Breast epithelium (tissue), 4 donors: Measurements from ENCODE around the gene UBE3C. TPM values are rescaled to one million over a fixed set of nuclear protein-coding genes. Genes with fewer than 3 reads are reported as not detected.

Experiments
- DNase-seq, 2 donors: peaks; one replicate each; pipeline ENCODE4 v3.0.0-alpha.2; 2019; ENCODE audit warnings: low spot score in 2 of 2
- H3K27ac ChIP-seq, 2 donors: fragments of 200-600 bp; sonication (generic) in 1 of 2; one replicate each; pipeline ENCODE4 v1.5.1; 2016 to 2019; ENCODE audit warnings: mild to moderate bottlenecking in 1 of 2
- H3K27me3 ChIP-seq, 2 donors: fragments of 200-600 bp; sonication (generic) in 1 of 2; one replicate each; pipeline versions ENCODE4 v1.5.1 to v1.6.0; 2017 to 2019; ENCODE audit warnings: control low read depth in 1 of 2, mild to moderate bottlenecking in 1 of 2
- H3K36me3 ChIP-seq: fragments of 200-600 bp; one replicate; pipeline ENCODE4 v1.5.1; 2019
- H3K4me1 ChIP-seq, 2 donors: fragments of 200-600 bp; sonication (generic); one replicate each; pipeline ENCODE4 v1.5.1; 2016 to 2019; ENCODE audit warnings: control low read depth in 1 of 2
- H3K4me3 ChIP-seq, 3 donors: fragments of 200-600 bp; sonication (generic); 1 replicate in 2 of 3; 2 replicates in 1 of 3; pipeline ENCODE4 v1.5.1; 2016 to 2019; ENCODE audit warnings: mild to moderate bottlenecking in 3 of 3, moderate library complexity in 2 of 3
- H3K9me3 ChIP-seq, 2 donors: fragments of 200-600 bp; sonication (generic) in 1 of 2; one replicate each; pipeline ENCODE4 v1.5.1; 2016 to 2019; ENCODE audit warnings: control low read depth in 1 of 2
- POLR2A ChIP-seq: fragments of 450-650 bp; IDR thresholded peaks from one replicate; pipeline ENCODE4 v1.6.1; 2016; ENCODE audit warnings: antibody characterized with exemption, mild to moderate bottlenecking, moderate library complexity
- POLR2AphosphoS5 ChIP-seq, 3 donors: sonication (generic); formaldehyde crosslinking; IDR thresholded peaks; one replicate each; pipeline ENCODE4 v1.6.1; 2017; ENCODE audit warnings: antibody characterized with exemption in 3 of 3
- intact Hi-C: fragments of 100-400 bp; cut with DNase I; formaldehyde crosslinking; loops from one replicate; pipeline ENCODE4 v1.15.1; 2023; ENCODE audit warnings: low total_unique reads
- total RNA-seq, 3 donors: library from RNA; depleted of rRNA; stranded (reverse); fragments of >200 nt; gene quantifications; one replicate each; pipeline ENCODE4 v1.1.0, GENCODE V29; 2016
- TF ChIP-seq, protein P1 (sequence below), 3 donors: fragments of 450-650 bp; IDR thresholded peaks; one replicate each; pipeline ENCODE4 v1.5.1; 2016 to 2017; ENCODE audit warnings: antibody characterized with exemption in 3 of 3, mild to moderate bottlenecking in 3 of 3, moderate library complexity in 3 of 3

UBE3C gene
- total RNA-seq, 3 donors from 2014 or later: 63.0 to 96.4 (median 87.4) TPM

DNA sequence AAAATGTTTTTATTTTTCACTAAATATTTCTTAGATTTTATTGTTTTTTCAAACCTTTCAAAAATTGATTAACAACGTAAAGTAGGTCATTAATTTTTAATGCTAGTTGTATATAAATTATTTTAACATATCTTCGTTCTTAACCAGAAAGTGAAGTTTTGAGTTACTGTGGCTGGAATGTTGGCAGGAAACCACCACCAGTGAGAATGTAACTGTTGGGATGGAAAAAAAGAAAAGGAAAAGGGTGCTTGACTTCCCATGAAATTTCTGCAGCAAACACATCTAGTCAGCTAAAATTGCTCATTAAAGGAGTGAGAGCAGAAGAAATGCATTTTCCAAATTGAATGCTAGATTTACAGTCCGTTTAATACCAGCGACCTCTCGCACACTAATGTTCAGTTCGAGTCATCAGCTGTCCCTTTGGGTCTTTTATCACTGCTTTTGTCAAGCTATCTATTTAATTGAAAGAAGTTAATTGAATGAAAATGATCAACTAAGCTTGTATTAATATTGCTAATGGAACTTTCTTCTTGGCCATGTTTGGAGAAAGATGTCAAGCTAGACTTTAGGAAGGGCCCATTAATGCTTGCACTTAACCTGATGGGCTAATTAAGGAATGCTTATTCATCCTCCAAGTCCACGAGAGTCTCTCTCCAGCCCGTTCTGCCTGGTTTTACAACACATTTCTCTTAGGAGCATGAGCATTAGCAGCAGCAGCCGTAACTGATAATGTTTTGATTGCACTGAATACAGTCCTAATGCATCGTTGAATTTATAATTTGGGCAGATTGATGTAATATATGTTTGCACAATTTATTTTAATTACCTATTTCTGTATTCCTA is 70.1 kb downstream of the UBE3C start:
- intact Hi-C loops: no loop called here
- Histone ChIP-seq H3K4me1 (no peaks in the 10 kb centered on the region), H3K4me3 (no peak overlapping the region), H3K36me3 (no peaks in the 10 kb centered on the region), H3K27ac (no peak overlapping the region), H3K27me3 (no peaks in the 10 kb centered on the region), H3K9me3 (no peaks in the 10 kb centered on the region)
- no peak for DNase-seq
- no peak for TF ChIP-seq POLR2AphosphoS5 (IDR thresholded peaks at IDR 0.05)
- TF ChIP-seq, protein P1, sequence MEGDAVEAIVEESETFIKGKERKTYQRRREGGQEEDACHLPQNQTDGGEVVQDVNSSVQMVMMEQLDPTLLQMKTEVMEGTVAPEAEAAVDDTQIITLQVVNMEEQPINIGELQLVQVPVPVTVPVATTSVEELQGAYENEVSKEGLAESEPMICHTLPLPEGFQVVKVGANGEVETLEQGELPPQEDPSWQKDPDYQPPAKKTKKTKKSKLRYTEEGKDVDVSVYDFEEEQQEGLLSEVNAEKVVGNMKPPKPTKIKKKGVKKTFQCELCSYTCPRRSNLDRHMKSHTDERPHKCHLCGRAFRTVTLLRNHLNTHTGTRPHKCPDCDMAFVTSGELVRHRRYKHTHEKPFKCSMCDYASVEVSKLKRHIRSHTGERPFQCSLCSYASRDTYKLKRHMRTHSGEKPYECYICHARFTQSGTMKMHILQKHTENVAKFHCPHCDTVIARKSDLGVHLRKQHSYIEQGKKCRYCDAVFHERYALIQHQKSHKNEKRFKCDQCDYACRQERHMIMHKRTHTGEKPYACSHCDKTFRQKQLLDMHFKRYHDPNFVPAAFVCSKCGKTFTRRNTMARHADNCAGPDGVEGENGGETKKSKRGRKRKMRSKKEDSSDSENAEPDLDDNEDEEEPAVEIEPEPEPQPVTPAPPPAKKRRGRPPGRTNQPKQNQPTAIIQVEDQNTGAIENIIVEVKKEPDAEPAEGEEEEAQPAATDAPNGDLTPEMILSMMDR (IDR thresholded peaks at IDR 0.05): no peak
- TF ChIP-seq POLR2A: no peak

DNA sequence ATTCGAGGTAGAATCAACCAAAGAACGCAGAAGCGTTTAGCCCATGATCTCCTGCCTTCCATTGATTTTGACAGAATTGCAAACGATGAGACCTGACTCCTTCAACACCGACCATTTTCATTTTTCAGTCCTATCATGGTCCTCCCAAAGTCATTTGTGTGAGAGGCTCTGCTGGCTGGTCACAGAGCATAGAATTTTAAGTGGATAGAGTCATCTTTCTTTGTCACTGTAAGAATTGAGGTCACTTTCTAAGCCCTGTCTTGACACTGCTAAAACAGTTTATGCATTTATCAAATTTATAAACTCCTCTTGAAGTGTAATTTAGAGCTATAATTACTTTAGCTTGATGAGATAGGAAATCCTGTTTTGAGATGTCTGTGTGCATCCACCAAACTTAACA is 72.0 kb downstream of the UBE3C start:
- no peaks in the 10 kb centered on the region for H3K27me3 ChIP-seq
- intact Hi-C loops: no loop called here

DNA sequence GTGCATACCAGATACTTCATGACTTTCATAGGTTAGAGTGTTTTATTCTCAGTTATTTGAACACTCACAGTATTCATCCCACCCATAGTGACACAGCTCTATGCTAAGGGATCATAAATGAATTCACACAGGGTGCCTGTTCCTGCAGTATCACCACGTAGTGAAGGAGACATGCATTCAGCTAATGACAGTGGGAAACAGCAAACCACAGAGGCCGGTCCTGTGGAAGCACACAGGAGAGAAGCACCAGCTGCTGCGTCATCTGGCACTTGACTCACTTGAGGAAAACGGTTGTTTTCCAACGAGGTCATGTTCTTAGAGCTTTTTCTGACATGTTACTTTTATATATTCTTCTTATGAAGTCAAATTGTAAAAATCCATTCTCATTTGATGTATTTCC is 73.0 kb downstream of the UBE3C start:
- H3K4me3 ChIP-seq: no peak overlapping the region
- H3K27ac ChIP-seq: no peak overlapping the region
- intact Hi-C loops: no loop called here
- H3K36me3 ChIP-seq: no peaks in the 10 kb centered on the region
- TF ChIP-seq POLR2A: no peak
- TF ChIP-seq, protein P1 (IDR thresholded peaks at IDR 0.05): no peak
- DNase-seq: no peak
- H3K4me1 ChIP-seq: no peaks in the 10 kb centered on the region
- no peaks in the 10 kb centered on the region for H3K9me3 ChIP-seq
- no peaks in the 10 kb centered on the region for H3K27me3 ChIP-seq

More for the DNA sequence above, 72.0 kb downstream of the UBE3C start:
- Histone ChIP-seq H3K36me3 (no peaks in the 10 kb centered on the region), H3K4me3 (no peak overlapping the region), H3K4me1 (no peaks in the 10 kb centered on the region), H3K27ac (no peak overlapping the region), H3K9me3 (no peaks in the 10 kb centered on the region)
- DNase-seq: no peak
- no peak for TF ChIP-seq POLR2A
- TF ChIP-seq, protein P1 (IDR thresholded peaks at IDR 0.05): no peak
- no peak for TF ChIP-seq POLR2AphosphoS5 (IDR thresholded peaks at IDR 0.05)

DNA sequence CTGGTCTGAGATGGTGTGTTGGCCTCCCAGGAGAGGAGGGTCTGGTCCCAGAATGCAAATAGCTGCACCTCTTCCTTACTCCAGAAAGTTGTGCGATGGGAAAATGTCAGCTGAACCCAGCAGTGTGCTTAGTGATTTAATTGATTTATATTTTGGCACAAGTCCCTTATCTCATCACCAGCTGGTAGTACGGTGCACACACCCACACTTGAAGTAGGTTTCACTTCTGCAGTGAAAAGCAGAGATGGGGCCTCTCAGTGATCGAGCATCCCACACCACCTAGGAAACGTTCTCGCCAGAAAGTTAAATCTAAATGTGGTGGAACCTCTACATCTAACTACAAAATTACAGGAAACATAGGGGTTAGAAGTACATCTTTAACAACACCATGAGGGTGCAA is 80.4 kb downstream of the UBE3C start:
- DNase-seq: no peak
- no peaks in the 10 kb centered on the region for H3K27me3 ChIP-seq
- H3K36me3 ChIP-seq: no peaks in the 10 kb centered on the region
- H3K27ac ChIP-seq: no peak overlapping the region
- intact Hi-C loops: no loop called here
- no peaks in the 10 kb centered on the region for H3K9me3 ChIP-seq
- H3K4me3 ChIP-seq: no peak overlapping the region
- no peaks in the 10 kb centered on the region for H3K4me1 ChIP-seq
- TF ChIP-seq POLR2AphosphoS5 (IDR thresholded peaks at IDR 0.05) (no peak), POLR2A (no peak)
- TF ChIP-seq, protein P1 (IDR thresholded peaks at IDR 0.05): no peak

DNA sequence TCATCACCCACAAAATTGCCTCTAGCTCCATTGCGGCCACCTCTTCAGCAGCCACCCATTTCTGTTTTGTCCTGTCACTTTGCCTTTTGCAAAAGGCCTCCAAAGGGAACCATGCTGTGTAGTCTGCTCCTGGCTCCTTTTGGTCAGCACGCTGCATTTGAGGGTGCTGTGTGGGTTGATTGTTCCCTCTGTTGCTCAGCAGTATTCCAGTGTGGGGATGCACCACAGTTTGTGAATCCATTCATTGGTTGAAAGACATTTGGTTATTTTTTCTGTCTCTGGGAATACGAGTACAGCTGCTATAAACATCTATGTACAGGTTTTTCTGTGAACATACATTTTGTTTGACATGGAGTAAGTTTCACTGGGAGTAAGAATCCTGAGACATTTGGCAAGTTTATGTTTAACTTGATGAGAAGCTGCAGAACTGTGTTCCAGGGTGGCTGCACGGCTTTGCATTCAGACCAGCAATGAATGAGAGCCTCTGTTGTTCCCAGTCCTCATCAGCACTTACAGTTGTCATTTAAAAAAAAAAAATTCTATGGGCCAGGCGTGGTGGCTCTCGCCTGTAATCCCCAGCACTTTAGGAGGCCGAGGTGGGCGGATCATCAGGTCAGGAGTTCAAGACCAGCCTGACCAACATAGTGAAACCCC is 82.3 kb downstream of the UBE3C start:
- H3K27ac ChIP-seq: no peak overlapping the region
- no peaks in the 10 kb centered on the region for H3K9me3 ChIP-seq
- H3K4me3 ChIP-seq: no peak overlapping the region
- no peaks in the 10 kb centered on the region for H3K36me3 ChIP-seq
- H3K27me3 ChIP-seq: no peaks in the 10 kb centered on the region
- H3K4me1 ChIP-seq: no peaks in the 10 kb centered on the region
- TF ChIP-seq, protein P1 (IDR thresholded peaks at IDR 0.05): no peak
- TF ChIP-seq POLR2A (no peak), POLR2AphosphoS5 (IDR thresholded peaks at IDR 0.05) (no peak)
- intact Hi-C loops: no loop called here
- DNase-seq: no peak
